Stimulated activated effector memory CD8-positive, alpha-beta T cell treated with anti-CD3 and anti-CD28 coated beads, Interleukin-12 subunit alpha, Interleukin-12 subunit beta, amount 100 ng/mL, for 72 hours (primary cell): ENCODE measurements around the gene BPIFA2.

ENCODE experiments used
- ATAC-seq: fragments of 150-1000 bp; cut with Tn5 transposase; 2 replicates; pipeline ENCODE4 v1.10.0; 2021
- DNase-seq, 2 donors: peaks; one replicate each; pipeline ENCODE4 v3.0.0; 2021 to 2022; ENCODE audit warnings: low spot score in 2 of 2
- H3K27ac Mint-ChIP-seq: one replicate; pipeline ENCODE4 v1.8.0; 2022; ENCODE audit warnings: mild to moderate bottlenecking, mixed read lengths
- H3K36me3 Mint-ChIP-seq: one replicate; pipeline ENCODE4 v1.8.0; 2022; ENCODE audit warnings: mild to moderate bottlenecking, mixed read lengths
- H3K4me1 Mint-ChIP-seq: one replicate; pipeline ENCODE4 v1.8.0; 2022; ENCODE audit warnings: mixed read lengths
- H3K4me3 Mint-ChIP-seq: one replicate; pipeline ENCODE4 v1.8.0; 2022; ENCODE audit warnings: mild to moderate bottlenecking, mixed read lengths
- H3K9me3 Mint-ChIP-seq: one replicate; pipeline ENCODE4 v1.8.0; 2022; ENCODE audit warnings: mixed read lengths

The BPIFA2 gene

GRCh38 chr20:33145521-33145920, 22.4 kb upstream of the BPIFA2 start:
- ATAC-seq, result no peak
- H3K27ac Mint-ChIP-seq, result no peak overlapping the region

GRCh38 chr20:33147299-33147698, 20.7 kb upstream of the BPIFA2 start:
- DNase-seq (no peak), ATAC-seq (no peak)
- Mint-ChIP-seq H3K27ac (no peak overlapping the region), H3K36me3 (no peaks in the 10 kb centered on the region), H3K4me3 (no peak overlapping the region), H3K9me3 (no peaks in the 10 kb centered on the region), H3K4me1 (no peaks in the 10 kb centered on the region)

More at GRCh38 chr20:33145521-33145920, 22.4 kb upstream of the BPIFA2 start:
- H3K4me3 Mint-ChIP-seq, result no peak overlapping the region
- DNase-seq, result no peak
- no peaks in the 10 kb centered on the region for H3K36me3 Mint-ChIP-seq
- H3K9me3 Mint-ChIP-seq, result no peaks in the 10 kb centered on the region
- H3K4me1 Mint-ChIP-seq, result no peaks in the 10 kb centered on the region

- no peaks in the 10 kb centered on the region for H3K4me1 Mint-ChIP-seq
These were observed 19.9 kb upstream of the BPIFA2 start for GRCh38 chr20:33148040-33148439.

GRCh38 chr20:33154252-33154651, 13.7 kb upstream of the BPIFA2 start:
- H3K27ac Mint-ChIP-seq, result no peak overlapping the region

More at GRCh38 chr20:33148040-33148439, 19.9 kb upstream of the BPIFA2 start:
- H3K27ac Mint-ChIP-seq, result no peak overlapping the region
- H3K9me3 Mint-ChIP-seq, result no peaks in the 10 kb centered on the region
- no peaks in the 10 kb centered on the region for H3K36me3 Mint-ChIP-seq
- no peak overlapping the region for H3K4me3 Mint-ChIP-seq
- DNase-seq, result no peak
- no peak for ATAC-seq

GRCh38 chr20:33158637-33159385, 9.1 kb upstream of the BPIFA2 start:
- Mint-ChIP-seq H3K36me3 (no peaks in the 10 kb centered on the region), H3K4me3 (no peak overlapping the region), H3K27ac (no peak overlapping the region), H3K9me3 (no peaks in the 10 kb centered on the region), H3K4me1 (no peaks in the 10 kb centered on the region)
- DNase-seq, result no peak
- ATAC-seq, result no peak

More at GRCh38 chr20:33154252-33154651, 13.7 kb upstream of the BPIFA2 start:
- no peak for ATAC-seq
- Mint-ChIP-seq H3K4me1 (no peaks in the 10 kb centered on the region), H3K36me3 (no peaks in the 10 kb centered on the region), H3K9me3 (no peaks in the 10 kb centered on the region), H3K4me3 (no peak overlapping the region)
- DNase-seq, result no peak

DNA sequence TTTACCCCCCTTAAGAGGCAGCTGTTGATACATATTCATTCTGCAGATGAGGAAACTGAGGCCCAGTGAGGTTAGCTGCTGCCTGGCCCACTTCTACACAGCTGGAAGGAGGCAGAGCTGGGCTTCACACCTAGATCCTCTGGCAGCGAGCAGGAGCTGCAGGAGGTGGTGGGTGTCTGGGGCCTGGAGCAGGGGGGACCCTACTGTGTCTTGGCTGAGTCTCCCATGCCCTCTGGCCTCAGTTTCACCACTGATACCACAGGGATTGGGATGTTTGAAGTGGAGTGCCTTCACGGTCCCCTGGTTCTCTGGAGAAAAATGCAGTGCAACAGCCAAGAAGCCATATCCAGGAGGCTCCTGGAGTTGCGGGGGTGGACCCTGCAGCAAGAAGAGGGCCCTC, 8.2 kb upstream of the BPIFA2 start:
- no peak for ATAC-seq
- no peaks in the 10 kb centered on the region for H3K9me3 Mint-ChIP-seq
- H3K36me3 Mint-ChIP-seq, result no peaks in the 10 kb centered on the region
- DNase-seq, result no peak
- no peaks in the 10 kb centered on the region for H3K4me1 Mint-ChIP-seq
- no peak overlapping the region for H3K4me3 Mint-ChIP-seq
- no peak overlapping the region for H3K27ac Mint-ChIP-seq

GRCh38 chr20:33160681-33161080, 7.3 kb upstream of the BPIFA2 start:
- Mint-ChIP-seq H3K9me3 (no peaks in the 10 kb centered on the region), H3K36me3 (no peaks in the 10 kb centered on the region), H3K27ac (no peak overlapping the region), H3K4me3 (no peak overlapping the region), H3K4me1 (no peaks in the 10 kb centered on the region)
- ATAC-seq (no peak), DNase-seq (no peak)

DNA sequence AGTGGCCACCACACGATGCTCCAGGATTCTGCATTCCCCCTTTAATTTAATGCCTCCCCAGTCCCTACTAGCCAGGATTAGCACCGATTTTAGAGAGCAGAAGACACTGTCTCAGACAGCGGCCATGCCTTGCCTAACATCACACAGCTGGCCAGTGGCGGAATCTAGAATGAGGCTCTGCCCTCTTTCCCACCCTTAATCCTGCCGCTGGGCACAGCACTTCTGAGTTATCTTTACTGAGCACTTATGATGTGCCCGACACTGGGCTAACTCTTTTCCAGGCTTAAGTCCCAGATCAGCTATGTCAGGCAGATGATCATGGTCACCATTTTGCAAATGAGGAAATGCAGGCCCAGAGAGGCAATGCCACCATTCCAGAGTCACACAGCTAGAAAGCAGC, 5.6 kb upstream of the BPIFA2 start:
- no peaks in the 10 kb centered on the region for H3K9me3 Mint-ChIP-seq
- ATAC-seq (no peak), DNase-seq (no peak)
- H3K4me3 Mint-ChIP-seq, result no peak overlapping the region
- H3K27ac Mint-ChIP-seq, result no peak overlapping the region
- H3K4me1 Mint-ChIP-seq, result no peaks in the 10 kb centered on the region
- no peaks in the 10 kb centered on the region for H3K36me3 Mint-ChIP-seq

- H3K36me3 Mint-ChIP-seq, result no peaks in the 10 kb centered on the region
- H3K4me1 Mint-ChIP-seq, result no peaks in the 10 kb centered on the region
- no peak for ATAC-seq
- no peak overlapping the region for H3K27ac Mint-ChIP-seq
- H3K4me3 Mint-ChIP-seq, result no peak overlapping the region
- H3K9me3 Mint-ChIP-seq, result no peaks in the 10 kb centered on the region
- no peak for DNase-seq
These were observed 5.2 kb upstream of the BPIFA2 start for GRCh38 chr20:33162753-33163152.

DNA sequence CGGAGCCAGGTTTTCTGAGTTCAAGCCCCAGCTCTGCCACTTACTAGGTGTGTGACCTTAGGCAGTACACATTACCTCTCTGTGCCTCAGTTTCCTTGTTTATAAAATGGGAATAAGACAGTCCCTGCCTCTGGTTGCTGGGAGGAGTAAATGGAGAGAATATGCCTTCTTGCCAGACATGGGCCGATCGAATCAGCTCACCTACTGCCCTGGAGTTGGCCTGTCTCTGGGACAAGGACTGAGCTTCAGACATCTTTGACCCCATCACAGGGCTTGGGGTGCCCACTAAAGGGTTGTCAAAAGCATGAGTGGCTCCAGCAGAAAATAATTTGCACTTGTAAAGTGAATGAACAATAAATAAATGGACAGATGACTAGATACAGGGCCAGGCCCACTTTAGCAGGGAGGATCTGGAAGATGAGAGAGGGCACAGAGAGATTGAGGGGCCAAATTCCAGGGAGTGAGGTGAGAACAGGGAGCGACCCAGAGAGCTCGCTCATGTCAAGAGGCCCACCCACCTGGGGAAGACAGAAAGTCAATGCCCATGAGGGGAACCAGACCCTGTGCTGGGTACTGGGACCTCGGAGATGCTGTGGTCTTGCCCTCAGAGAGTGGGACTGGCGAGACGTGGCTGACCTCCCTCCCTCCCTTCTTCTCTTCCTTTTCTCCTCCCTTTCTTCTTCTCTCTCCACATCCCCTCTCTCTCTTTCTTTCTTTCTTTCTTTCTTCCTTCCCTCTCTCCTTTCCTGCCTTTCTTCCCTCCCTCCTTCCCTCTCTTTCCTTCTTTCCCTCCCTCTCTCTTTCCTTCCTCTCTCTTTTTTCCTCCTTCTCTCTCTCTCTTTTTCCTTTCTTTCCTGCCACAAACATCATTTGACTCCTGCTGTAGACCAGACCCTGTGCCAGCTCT, 3.9 kb upstream of the BPIFA2 start:
- H3K27ac Mint-ChIP-seq, result no peak overlapping the region
- no peak overlapping the region for H3K4me3 Mint-ChIP-seq
- H3K36me3 Mint-ChIP-seq, result no peaks in the 10 kb centered on the region
- ATAC-seq (no peak), DNase-seq (no peak)
- H3K9me3 Mint-ChIP-seq, result peaks cover 7% of the 10 kb centered on the region
- H3K4me1 Mint-ChIP-seq, result no peaks in the 10 kb centered on the region

GRCh38 chr20:33164763-33165095, 3.2 kb upstream of the BPIFA2 start:
- ATAC-seq (no peak), DNase-seq (no peak)
- Mint-ChIP-seq H3K36me3 (no peaks in the 10 kb centered on the region), H3K4me1 (no peaks in the 10 kb centered on the region), H3K9me3 (peaks cover 7% of the 10 kb centered on the region), H3K4me3 (no peak overlapping the region), H3K27ac (no peak overlapping the region)

DNA sequence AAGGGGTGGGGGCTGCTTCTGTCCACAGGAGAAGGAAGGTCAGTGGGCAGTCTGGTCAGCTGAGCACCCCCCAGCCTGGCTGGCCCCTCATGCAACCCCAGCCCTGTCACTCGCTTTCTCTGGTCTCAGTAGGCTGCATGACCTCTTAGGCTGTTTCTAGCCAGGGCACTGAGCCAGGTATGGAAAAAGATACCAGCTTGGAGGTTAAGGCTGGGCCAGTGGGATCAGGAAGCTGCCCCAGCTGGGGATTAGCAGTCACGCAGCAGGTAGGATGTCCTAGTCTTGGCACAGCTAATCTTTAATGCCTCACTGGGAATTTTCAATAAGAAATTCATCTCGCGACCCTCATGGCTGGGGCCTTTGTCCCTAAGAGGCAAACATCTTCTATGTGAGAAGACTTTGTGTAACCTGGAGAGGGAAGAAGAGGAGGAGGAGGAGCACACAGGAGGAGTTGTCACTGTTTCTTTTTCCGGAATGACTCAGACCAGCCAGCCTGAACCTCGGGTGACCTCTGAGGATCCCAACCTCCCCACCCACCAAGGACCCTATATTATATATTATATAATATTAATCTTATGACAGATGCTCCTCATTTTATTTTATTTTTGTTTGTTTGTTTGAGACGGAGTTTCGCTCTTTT, 2.4 kb upstream of the BPIFA2 start:
- Mint-ChIP-seq H3K4me3 (no peak overlapping the region), H3K27ac (no peak overlapping the region), H3K4me1 (no peaks in the 10 kb centered on the region), H3K9me3 (peaks cover 9% of the 10 kb centered on the region), H3K36me3 (no peaks in the 10 kb centered on the region)
- no peak for ATAC-seq
- no peak for DNase-seq

DNA sequence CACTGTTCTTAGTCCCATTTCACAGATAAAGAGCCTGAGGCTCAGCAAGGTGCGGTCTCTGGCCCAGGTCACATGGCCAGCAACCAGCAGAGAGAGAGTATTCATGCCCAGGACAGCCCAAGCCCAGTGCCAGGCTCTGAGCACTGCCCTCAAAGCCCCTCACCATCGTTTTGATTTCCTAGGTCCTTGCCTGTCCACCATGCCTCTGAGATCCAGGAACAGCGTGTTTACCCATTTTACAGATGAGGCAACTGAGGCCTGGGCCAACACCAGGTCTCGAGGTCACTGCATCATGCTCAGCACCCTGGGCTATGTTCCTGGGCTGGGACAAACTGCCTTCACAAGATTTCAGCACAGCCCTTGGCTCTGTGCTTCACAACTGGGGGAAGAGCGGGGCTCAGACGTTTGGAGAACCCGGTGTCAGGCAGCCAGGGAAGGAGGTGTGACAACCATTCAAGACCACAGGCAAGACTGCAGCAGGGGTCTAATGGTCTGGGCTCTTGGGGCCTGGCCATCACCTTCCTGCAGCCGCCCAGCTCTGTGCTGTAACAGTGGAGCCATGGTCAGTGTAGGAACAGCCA, 1.3 kb upstream of the BPIFA2 start:
- H3K9me3 Mint-ChIP-seq, result peaks cover 9% of the 10 kb centered on the region
- no peaks in the 10 kb centered on the region for H3K36me3 Mint-ChIP-seq
- DNase-seq (no peak), ATAC-seq (no peak)
- H3K4me1 Mint-ChIP-seq, result no peaks in the 10 kb centered on the region
- no peak overlapping the region for H3K27ac Mint-ChIP-seq
- no peak overlapping the region for H3K4me3 Mint-ChIP-seq

- Mint-ChIP-seq H3K4me3 (no peak overlapping the region), H3K27ac (no peak overlapping the region), H3K9me3 (peaks cover 9% of the 10 kb centered on the region), H3K36me3 (no peaks in the 10 kb centered on the region), H3K4me1 (no peaks in the 10 kb centered on the region)
- ATAC-seq (no peak), DNase-seq (peak in 1 of 2 donors; percentile 56)
These were observed 1.3 kb downstream of the BPIFA2 start for GRCh38 chr20:33169176-33169794.

- DNase-seq (no peak), ATAC-seq (no peak)
- Mint-ChIP-seq H3K4me3 (no peak overlapping the region), H3K36me3 (no peaks in the 10 kb centered on the region), H3K9me3 (peaks cover 9% of the 10 kb centered on the region), H3K27ac (no peak overlapping the region), H3K4me1 (no peaks in the 10 kb centered on the region)
These were observed 4.8 kb downstream of the BPIFA2 start for GRCh38 chr20:33172781-33173180.
